Stimulated activated CD4-positive, alpha-beta T cell treated with anti-CD3 and anti-CD28 coated beads, Interleukin-4, amount 100 ng/mL, for 48 hours (primary cell): ENCODE measurements around the gene GIT1.
A peak's percentile ranks its signal among the peaks of the same experiment; 100 is the strongest.

Experiments
- DNase-seq, 2 donors: peaks; one replicate each; pipeline ENCODE4 v3.0.0-alpha.2; 2020; ENCODE audit warnings: low read depth in 2 of 2

Gene GIT1, protein sequence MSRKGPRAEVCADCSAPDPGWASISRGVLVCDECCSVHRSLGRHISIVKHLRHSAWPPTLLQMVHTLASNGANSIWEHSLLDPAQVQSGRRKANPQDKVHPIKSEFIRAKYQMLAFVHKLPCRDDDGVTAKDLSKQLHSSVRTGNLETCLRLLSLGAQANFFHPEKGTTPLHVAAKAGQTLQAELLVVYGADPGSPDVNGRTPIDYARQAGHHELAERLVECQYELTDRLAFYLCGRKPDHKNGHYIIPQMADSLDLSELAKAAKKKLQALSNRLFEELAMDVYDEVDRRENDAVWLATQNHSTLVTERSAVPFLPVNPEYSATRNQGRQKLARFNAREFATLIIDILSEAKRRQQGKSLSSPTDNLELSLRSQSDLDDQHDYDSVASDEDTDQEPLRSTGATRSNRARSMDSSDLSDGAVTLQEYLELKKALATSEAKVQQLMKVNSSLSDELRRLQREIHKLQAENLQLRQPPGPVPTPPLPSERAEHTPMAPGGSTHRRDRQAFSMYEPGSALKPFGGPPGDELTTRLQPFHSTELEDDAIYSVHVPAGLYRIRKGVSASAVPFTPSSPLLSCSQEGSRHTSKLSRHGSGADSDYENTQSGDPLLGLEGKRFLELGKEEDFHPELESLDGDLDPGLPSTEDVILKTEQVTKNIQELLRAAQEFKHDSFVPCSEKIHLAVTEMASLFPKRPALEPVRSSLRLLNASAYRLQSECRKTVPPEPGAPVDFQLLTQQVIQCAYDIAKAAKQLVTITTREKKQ

GRCh38 chr17:29589524-29590410, at the start of gene GIT1:
Gene GIT1 (minus strand): TSS chr17:29589648. CDS start chr17:29589378, 270 bp downstream.
- peak; percentile 73 to 80 for DNase-seq

DNA sequence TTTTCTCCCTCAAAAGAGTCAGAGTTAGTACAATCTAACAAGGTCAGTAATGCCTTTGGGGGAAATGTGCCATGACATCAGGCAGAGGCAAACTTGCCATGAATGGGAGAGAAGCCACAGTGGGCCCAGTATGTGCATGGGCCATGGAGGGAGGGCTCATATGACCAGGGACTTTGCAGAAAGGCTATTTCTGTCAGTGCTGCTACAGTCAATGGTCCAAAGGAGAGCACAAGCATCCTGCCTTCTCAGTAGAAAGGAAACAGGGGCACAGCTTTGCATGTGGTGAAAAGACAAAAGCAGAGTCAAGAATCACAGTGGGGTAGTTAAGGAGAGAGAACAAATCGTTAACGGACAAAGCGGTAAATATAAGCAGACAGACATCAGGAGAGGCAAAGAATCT, 44.4 kb upstream of the GIT1 start:
- DNase-seq: no peak

DNA sequence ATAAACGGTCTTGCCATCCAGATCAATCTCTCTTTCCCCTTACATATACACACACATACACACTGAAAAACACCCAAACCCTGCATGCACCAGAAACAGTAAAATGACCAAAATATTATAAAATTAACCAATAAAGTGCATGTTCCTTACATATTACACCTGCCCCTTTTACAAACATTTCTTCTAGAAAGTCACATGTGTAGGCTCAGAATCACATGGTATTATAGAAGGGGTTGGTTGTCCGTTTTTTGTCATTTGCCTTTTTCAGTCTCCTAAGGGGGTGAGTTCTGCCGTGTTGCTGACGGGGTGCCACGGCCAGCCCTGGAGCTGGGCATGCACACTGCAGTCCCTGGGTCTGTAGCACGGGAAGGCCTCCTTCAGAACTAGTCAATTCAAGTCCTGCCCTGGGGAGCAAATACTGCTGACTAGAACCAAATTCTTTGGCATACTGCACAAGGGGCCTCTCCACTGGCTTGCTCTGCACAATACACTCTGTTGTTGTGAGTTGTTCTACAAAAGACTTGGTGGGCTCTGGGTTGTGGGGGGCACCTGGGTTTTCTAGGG, 41.3 kb upstream of the GIT1 start:
- DNase-seq: no peak

DNA sequence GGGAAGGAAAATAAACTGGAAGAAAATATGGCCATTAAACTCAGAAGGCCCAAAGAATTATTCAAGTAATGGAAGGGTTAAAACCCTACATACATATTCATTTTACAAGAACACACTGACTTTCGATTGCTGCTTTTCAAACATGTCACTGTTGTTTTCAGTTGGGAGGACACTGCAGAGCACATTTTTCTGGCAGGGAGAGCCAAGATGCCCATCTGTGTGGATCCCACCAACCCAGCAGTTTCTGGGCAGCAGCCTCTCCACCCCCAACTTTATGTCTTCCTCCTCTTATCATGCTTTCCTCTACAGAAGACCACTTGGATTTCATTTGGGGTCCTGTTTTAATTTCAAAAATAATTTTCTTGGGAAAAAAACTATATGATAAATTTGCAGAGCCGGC, 40.4 kb upstream of the GIT1 start:
- DNase-seq: no peak

- no peak for DNase-seq
These were observed 39.2 kb upstream of the GIT1 start for GRCh38 chr17:29628644-29629043.

DNA sequence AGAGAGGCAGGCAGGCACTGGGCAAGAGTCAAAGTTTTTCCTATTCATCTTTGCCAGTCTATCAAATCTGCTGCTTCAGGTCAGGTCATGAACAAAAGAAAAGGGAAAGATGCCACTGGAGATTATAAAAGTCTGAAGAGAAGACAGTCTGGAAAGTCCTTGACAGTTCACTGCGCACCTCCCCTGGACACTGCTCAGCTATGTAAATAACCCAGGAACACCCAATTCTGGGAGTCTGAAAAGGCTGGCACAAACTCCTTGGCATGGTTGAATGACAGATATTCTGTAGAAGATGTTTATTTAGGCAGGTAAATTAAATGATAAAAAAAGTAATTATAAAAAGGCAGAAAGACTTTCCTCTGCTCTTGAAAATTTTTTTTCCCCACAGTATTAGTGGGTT, 38.5 kb upstream of the GIT1 start:
- no peak for DNase-seq

- no peak for DNase-seq
These were observed 35.7 kb upstream of the GIT1 start for GRCh38 chr17:29625037-29625750.

DNA sequence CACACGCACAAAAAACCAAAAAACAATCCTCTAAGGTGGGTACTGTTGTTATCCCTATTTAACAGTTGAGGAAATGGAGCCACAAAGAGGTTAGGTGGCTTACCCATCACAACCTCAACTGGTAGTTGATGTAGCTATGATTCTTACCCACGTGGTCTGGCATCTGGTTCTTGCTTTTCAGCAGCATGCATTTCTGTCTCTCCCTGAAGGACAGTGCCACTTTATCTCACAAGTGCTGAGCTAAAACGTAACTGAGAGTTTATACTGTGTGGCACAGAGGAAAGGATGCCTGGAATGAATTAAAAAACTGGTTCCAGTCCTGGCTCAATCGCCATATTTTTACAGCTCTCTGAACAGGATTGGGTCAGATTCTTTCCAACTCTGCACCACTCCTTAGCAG, 35.1 kb upstream of the GIT1 start:
- no peak for DNase-seq

- DNase-seq: no peak
These were observed 33.8 kb upstream of the GIT1 start for GRCh38 chr17:29623283-29623647.

DNA sequence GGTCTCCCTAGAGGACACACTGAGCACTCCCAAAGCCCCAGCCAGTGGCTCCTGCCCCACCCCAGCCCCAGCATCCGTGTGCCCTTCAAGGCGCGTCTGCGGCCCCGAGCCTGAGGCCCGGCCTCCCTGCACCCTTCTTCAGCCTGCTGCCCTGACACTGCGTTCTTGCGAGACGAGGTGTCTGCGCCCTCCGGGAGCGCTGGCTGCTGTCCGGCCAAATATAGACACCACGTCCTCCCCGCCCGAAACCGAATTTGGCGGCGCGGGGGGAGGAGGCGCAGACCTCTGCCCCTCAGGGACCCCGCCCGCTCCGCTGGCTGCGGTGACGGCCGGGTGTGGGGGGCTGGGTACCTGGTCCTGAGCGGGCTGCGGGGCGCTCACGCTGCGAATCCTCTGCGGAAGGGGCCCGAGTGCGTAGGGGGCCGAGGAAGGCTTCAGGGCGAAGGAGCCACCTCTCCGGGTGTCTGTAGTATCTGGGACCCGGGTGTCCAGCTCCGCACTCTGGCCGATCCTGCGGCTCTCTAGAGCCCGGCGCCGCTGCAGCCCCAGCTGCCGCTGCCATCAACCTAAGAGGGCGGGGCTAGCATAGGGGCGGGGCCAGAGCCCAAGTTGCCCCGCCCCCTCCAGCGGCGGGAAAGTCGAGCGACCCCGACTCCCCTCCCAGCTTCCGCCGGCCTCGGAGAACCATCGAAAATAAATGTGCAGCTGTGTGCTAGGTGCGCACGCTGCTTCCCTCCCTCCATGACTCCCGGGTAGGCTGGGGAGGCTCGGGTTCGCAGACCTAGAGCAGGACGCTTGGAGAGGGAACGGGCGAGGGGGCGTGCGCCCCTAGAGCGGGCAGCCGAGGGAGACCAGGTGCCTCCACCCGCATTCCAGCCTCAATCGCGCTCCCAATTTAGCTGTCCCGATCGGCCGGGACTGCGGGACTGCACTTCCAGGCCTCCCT, 33.2 kb upstream of the GIT1 start, which contains the start of gene CORO6:
TSS of gene CORO6 (minus strand) at position 576 of the 946 bp plus-strand sequence. CDS start 1,491 bp downstream, outside the sequence.
- DNase-seq: peak in 1 of 2 donors; percentile 64

- DNase-seq: no peak
These were observed 32.3 kb upstream of the GIT1 start for GRCh38 chr17:29621751-29622194.

GRCh38 chr17:29620779-29621500, 31.5 kb upstream of the GIT1 start:
- DNase-seq: no peak

- no peak for DNase-seq
These were observed 30.8 kb upstream of the GIT1 start for GRCh38 chr17:29620271-29620670.

- DNase-seq: no peak
These were observed 29.8 kb upstream of the GIT1 start for GRCh38 chr17:29619251-29619650.

DNA sequence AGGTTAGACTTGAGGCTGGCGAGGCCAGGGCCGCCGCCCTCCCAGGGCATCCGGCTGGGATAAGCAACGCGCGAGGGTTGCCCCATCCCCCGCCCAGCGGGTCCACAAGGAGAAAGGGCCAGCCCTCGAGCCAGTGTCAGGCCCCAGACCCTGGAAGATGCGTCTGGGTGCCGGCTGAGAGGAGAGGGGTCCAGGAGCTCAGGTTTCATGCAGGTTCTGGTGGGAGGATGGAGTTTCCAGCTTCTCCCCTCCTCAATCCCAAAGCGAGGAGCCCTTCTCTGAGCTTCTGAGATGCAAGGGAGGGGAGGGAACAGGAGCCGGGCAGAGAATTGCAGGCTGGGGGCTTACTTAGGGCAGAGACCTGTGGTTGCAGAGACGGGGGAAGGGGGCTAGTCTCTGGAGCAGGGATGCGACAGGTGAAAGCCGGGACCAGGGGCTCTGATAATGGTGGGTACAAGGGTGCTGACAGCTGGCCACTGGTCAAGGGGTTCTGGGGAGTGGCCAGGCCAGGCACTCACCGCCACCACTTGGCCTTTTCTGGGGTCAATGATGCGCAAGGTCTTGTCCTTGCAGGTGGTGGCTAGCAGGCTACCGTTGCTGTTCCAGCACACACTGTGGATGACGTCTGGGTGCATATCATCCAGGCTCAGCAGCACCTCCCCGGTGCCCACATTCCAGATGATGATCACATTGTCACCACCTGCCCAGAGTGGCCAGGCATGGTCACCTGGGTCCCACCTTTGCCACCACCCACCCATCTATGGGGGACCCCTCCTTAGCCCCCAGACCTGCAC, 29.0 kb upstream of the GIT1 start:
- DNase-seq: no peak

GRCh38 chr17:29617481-29618271, 28.2 kb upstream of the GIT1 start:
- DNase-seq: peak; percentile 82 to 83

DNA sequence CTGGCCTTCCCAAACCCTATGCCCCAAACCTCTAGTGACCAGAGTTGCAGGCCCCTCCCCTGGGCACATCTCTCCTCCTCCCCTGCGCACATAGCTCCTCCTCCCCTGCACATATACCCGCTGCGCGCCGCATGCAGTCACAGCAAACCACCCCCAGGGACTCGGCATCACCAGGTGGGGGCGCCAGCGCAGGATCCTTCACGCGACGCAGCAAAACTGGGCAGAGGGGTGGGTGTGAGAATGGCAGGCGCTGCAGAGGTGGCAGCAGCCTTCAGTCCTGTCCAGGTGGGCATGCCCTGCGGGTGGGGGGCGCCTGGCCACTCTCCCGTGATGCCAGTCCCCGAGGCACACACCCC, 27.7 kb upstream of the GIT1 start:
- peak; percentile 93 to 95 for DNase-seq
